Heart right ventricle (tissue), 16 donors: ENCODE measurements around the gene FSD2. TPM values are rescaled to one million over a fixed set of nuclear protein-coding genes. Genes with fewer than 3 reads are reported as not detected.
A peak's percentile ranks its signal among the peaks of the same experiment; 100 is the strongest.

Source experiments
- ATAC-seq, 8 donors: fragments of 200-7000 bp; cut with Tn5 transposase; one replicate each; pipeline ENCODE4 v1.9.1; 2020; ENCODE audit warnings: mild to moderate bottlenecking in 8 of 8, moderate library complexity in 8 of 8, moderate number of reproducible peaks in 1 of 8
- DNase-seq, 2 donors: peaks; one replicate each; pipeline ENCODE4 v3.0.0-alpha.2; 2020
- H3K27ac ChIP-seq, 10 donors: fragments of 200-600 bp; sonication (generic) in 2 of 10; one replicate each; pipeline versions ENCODE4 v1.5.0 to v1.8.0; 2020 to 2022; ENCODE audit warnings: mild to moderate bottlenecking in 3 of 10
- H3K27me3 ChIP-seq, 7 donors: fragments of 200-600 bp; one replicate each; pipeline ENCODE4 v1.8.0; 2021 to 2022; ENCODE audit warnings: mild to moderate bottlenecking in 2 of 7
- H3K36me3 ChIP-seq, 9 donors: fragments of 200-600 bp; sonication (generic) in 1 of 9; one replicate each; pipeline versions ENCODE4 v1.5.0 to v1.8.0; 2020 to 2022; ENCODE audit warnings: mild to moderate bottlenecking in 2 of 9
- H3K4me1 ChIP-seq, 9 donors: fragments of 200-600 bp; sonication (generic) in 1 of 9; one replicate each; pipeline versions ENCODE4 v1.5.0 to v1.8.0; 2020 to 2022; ENCODE audit warnings: mild to moderate bottlenecking in 4 of 9
- H3K4me3 ChIP-seq, 10 donors: fragments of 200-600 bp; sonication (generic) in 2 of 10; one replicate each; pipeline versions ENCODE4 v1.5.0 to v1.8.0; 2020 to 2022; ENCODE audit warnings: mild to moderate bottlenecking in 7 of 10, moderate library complexity in 2 of 10
- H3K9me3 ChIP-seq, 11 donors: fragments of 200-600 bp in 10 of 11; sonication (generic) in 2 of 11; one replicate each; pipeline versions ENCODE4 v1.5.0 to v1.8.0; 2013 to 2022; ENCODE audit warnings: mild to moderate bottlenecking in 2 of 11, control low read depth in 1 of 11, moderate library complexity in 1 of 11
- CTCF ChIP-seq, 9 donors: fragments of 200-600 bp; sonication (generic) in 2 of 9; IDR thresholded peaks; one replicate each; pipeline versions ENCODE4 v1.5.0 to v1.8.0; 2021 to 2022; ENCODE audit warnings: antibody characterized with exemption in 9 of 9, mild to moderate bottlenecking in 5 of 9, moderate library complexity in 1 of 9
- WGBS, 2 donors: extraction: QIAGEN DNeasy Blood & Tissue Kit; methylation state at CpG; one replicate each; pipeline ENCODE4 v1.1.7; 2013; ENCODE audit warnings: inconsistent platforms in 1 of 2; 5-methylcytosine and 5-hydroxymethylcytosine counted together
- intact Hi-C, 10 donors: fragments of 100-400 bp; cut with DNase I; formaldehyde crosslinking; loops; one replicate each; pipeline versions ENCODE4 v1.11.1 to v1.14.2; 2022
- polyA plus RNA-seq, 2 donors: library from polyadenylated mRNA; stranded (reverse); fragments of 200-250 nt; gene quantifications; one replicate each; pipeline ENCODE4 v1.2.3, GENCODE V29; 2013
- total RNA-seq, 10 donors: library from RNA; stranded (reverse); fragmentation: NEBNext Ultra II Directional in 3 of 10; extraction: Animal tissue kit (Norgen Biotek cat#: 25700) in 3 of 10; gene quantifications; one replicate each; pipeline versions ENCODE4 v1.2.1 to v1.2.4, GENCODE V29; 2021 to 2023
- donor health status: Arrhythmogenic right ventricular cardiomyopathy.
- donor health status: ischemic (EF 13 %, LVEDD 7.1; RV severe dilation, severe dysfunction).
- donor health status: healthy with polysubstance abuse.
- donor health status: DM: no; HTN: yes; CAD: no.
- donor health status: DM: no; HTN: no; CAD: no.
- donor health status: ischemic (EF 25% LVEDD 6.9; RV normal size, moderate dysfunction).
- donor health status: ischemic (EF 25% LVEDD 5.7; RV mildly dilated, moderate dysfunction).
- donor health status: healthy.
- donor health status: DM: yes; HTN: yes; CAD: no.
- donor health status: Ischemic cardiomyopathy.
- donor health status: ischemic (EF 35%, LVEDD 5.7; RV mildly dilated, moderate dysfunction).
- donor health status: nonischemic (EF 11% LVEDD 7.7; RV severe dilation, severe dysfunction).
- donor health status: DM: yes; HTN: yes; CAD: no.
- donor health status: PGD.
- donor health status: ischemic (EF 29% LVEDD 5.4; RV normal size, mild dysfunction).
- donor health status: nonischemic (EF 23%, LVEDD 6.1; RV moderate dilation, normal function).

FSD2 gene
- total and polyA plus RNA-seq, 12 donors, result 1.7 to 142 (median 85.2) TPM

DNA sequence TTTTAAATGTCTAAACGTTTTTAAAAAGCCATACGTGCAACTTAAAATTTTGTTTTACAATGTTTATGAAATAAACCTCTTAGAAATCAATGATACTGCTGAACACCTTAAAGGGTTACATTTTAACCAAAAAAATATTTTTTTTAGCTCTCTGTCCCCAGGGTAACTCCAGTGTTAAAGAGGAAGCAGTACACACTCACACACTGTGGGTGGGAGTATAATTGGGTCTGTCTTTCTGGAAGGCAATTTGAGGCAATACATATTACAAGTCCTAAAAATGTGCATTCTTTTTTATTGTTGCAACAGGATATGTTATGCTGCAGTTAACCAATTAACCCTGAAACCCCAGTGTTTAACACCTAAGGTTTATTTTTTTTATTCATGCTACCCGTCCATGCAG is 37.7 kb upstream of the FSD2 start:
- ATAC-seq (no peak), DNase-seq (no peak)
- no peak overlapping the region for H3K4me3 ChIP-seq
- H3K9me3 ChIP-seq, result peaks cover 0 to 4% (median 0%) of the 10 kb centered on the region in 11 donors
- H3K27ac ChIP-seq, result no peak overlapping the region
- intact Hi-C loops, result loop anchor here in 1 of 10 donors (5.0 kb wide), 1 partner anchor 309 kb away; no protein-coding TSS in a partner anchor
- TF ChIP-seq CTCF (IDR thresholded peaks at IDR 0.05), result no peak
- peaks cover 0 to 8% (median 0%) of the 10 kb centered on the region in 9 donors for H3K36me3 ChIP-seq
- peaks cover 0 to 6% (median 0%) of the 10 kb centered on the region in 9 donors for H3K4me1 ChIP-seq
- no peaks in the 10 kb centered on the region for H3K27me3 ChIP-seq
- WGBS, 2 donors, result 86 to 89% methylated on average over 3 of the region's 3 CpGs

- TF ChIP-seq CTCF (IDR thresholded peaks at IDR 0.05), result no peak
- Histone ChIP-seq H3K4me1 (peaks cover 0 to 6% (median 0%) of the 10 kb centered on the region in 9 donors), H3K27me3 (no peaks in the 10 kb centered on the region), H3K27ac (no peak overlapping the region), H3K4me3 (no peak overlapping the region), H3K36me3 (peaks cover 0 to 42% (median 27%) of the 10 kb centered on the region in 9 donors), H3K9me3 (peaks cover 0 to 4% (median 0%) of the 10 kb centered on the region in 11 donors)
- intact Hi-C loops, result loop anchor here in 1 of 10 donors (5.0 kb wide), 1 partner anchor 312 kb away; no protein-coding TSS in a partner anchor
- DNase-seq (no peak), ATAC-seq (no peak)
- 92 to 96% methylated on average over 4 of the region's 4 CpGs for WGBS, 2 donors
Observed at GRCh38 chr15:82840166-82840565, 34.3 kb upstream of the FSD2 start.

DNA sequence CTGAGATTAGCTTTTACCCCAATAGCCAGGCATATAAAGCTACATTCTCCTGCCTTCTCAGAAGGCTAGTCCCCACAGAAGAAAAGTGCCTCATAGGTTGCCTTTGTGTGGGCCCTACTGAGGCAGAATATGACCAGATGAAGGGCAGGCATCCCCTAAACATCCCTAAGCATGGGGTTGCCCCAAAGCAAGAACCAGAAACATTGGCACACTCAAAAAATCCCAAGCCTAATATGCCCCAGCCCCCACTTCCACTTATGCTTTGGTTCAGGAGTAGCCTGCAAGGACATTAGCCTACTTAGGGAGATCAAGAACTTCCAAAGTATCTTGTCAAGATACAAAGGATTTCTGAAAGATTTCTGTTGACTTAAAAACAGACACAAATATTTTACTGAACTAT is 33.3 kb upstream of the FSD2 start:
- peaks cover 0 to 4% (median 0%) of the 10 kb centered on the region in 11 donors for H3K9me3 ChIP-seq
- no peak for DNase-seq
- intact Hi-C loops, result no loop called here
- H3K36me3 ChIP-seq, result peaks cover 0 to 52% (median 37%) of the 10 kb centered on the region in 9 donors
- no peak overlapping the region for H3K4me3 ChIP-seq
- no peak for ATAC-seq
- H3K27ac ChIP-seq, result no peak overlapping the region
- no peak for TF ChIP-seq CTCF (IDR thresholded peaks at IDR 0.05)
- H3K27me3 ChIP-seq, result no peaks in the 10 kb centered on the region
- H3K4me1 ChIP-seq, result no peaks in the 10 kb centered on the region

- DNase-seq (no peak), ATAC-seq (peak in 3 of 8 donors; percentile 14 to 39 (median 22))
- H3K27me3 ChIP-seq, result no peaks in the 10 kb centered on the region
- no peak overlapping the region for H3K4me3 ChIP-seq
- peaks cover 0 to 1% (median 0%) of the 10 kb centered on the region in 9 donors for H3K4me1 ChIP-seq
- H3K9me3 ChIP-seq, result peaks cover 0 to 4% (median 0%) of the 10 kb centered on the region in 11 donors
- H3K27ac ChIP-seq, result no peak overlapping the region
- 89 to 90% methylated on average over 14 of the region's 14 CpGs for WGBS, 2 donors
- peaks cover 0 to 61% (median 46%) of the 10 kb centered on the region in 9 donors for H3K36me3 ChIP-seq
- TF ChIP-seq CTCF (IDR thresholded peaks at IDR 0.05), result no peak
- intact Hi-C loops, result no loop called here
Observed at GRCh38 chr15:82838096-82838735, 32.3 kb upstream of the FSD2 start.
